ENCODE results near the gene DMRTA2.
A peak's percentile ranks its signal among the peaks of the same experiment; 100 is the strongest.
"Not testable (repeated sequence)": the region's sequence is repeated elsewhere in the genome, so short reads cannot be mapped to it uniquely, and the experiment has no call there.

The DMRTA2 gene

GRCh38 chr1:50415235-50416149, 7.8 kb downstream of the DMRTA2 start:
- Histone ChIP-seq H3K9me3 (ENCODE audit: control insufficient read depth, insufficient read depth, low read length) (no peaks in the 10 kb centered on the region), H3K4me3 (ENCODE audit: low read depth, low read length) (peak overlapping the region; percentile 50), H3K27me3 (ENCODE audit: control insufficient read depth, insufficient read depth, low read length) (peaks cover 96% of the 10 kb centered on the region), H3K9ac (ENCODE audit: low read depth, low read length) (no peak overlapping the region), H3K36me3 (ENCODE audit: control insufficient read depth, insufficient read depth, low read length) (no peaks in the 10 kb centered on the region), H3K4me1 (ENCODE audit: control insufficient read depth, insufficient read depth, low read length) (no peaks in the 10 kb centered on the region)

GRCh38 chr1:50414853-50415234, 8.4 kb downstream of the DMRTA2 start:
- Histone ChIP-seq H3K9me3 (ENCODE audit: control insufficient read depth, insufficient read depth, low read length) (no peaks in the 10 kb centered on the region), H3K9ac (ENCODE audit: low read depth, low read length) (no peak overlapping the region), H3K36me3 (ENCODE audit: control insufficient read depth, insufficient read depth, low read length) (no peaks in the 10 kb centered on the region), H3K27me3 (ENCODE audit: control insufficient read depth, insufficient read depth, low read length) (peaks cover 93% of the 10 kb centered on the region), H3K4me1 (ENCODE audit: control insufficient read depth, insufficient read depth, low read length) (no peaks in the 10 kb centered on the region), H3K4me3 (ENCODE audit: low read depth, low read length) (peak overlapping the region; percentile 50)

GRCh38 chr1:50412813-50413476, 10.3 kb downstream of the DMRTA2 start:
- H3K4me3 ChIP-seq (ENCODE audit: low read depth, low read length): no peak overlapping the region
- H3K4me1 ChIP-seq (ENCODE audit: control insufficient read depth, insufficient read depth, low read length): no peaks in the 10 kb centered on the region
- H3K9ac ChIP-seq (ENCODE audit: low read depth, low read length): no peak overlapping the region
- H3K27me3 ChIP-seq (ENCODE audit: control insufficient read depth, insufficient read depth, low read length): peaks cover 78% of the 10 kb centered on the region
- no peaks in the 10 kb centered on the region for H3K36me3 ChIP-seq (ENCODE audit: control insufficient read depth, insufficient read depth, low read length)
- no peaks in the 10 kb centered on the region for H3K9me3 ChIP-seq (ENCODE audit: control insufficient read depth, insufficient read depth, low read length)

- Histone ChIP-seq H3K36me3 (ENCODE audit: control insufficient read depth, insufficient read depth, low read length) (no peaks in the 10 kb centered on the region), H3K4me3 (ENCODE audit: low read depth, low read length) (no peak overlapping the region), H3K4me1 (ENCODE audit: control insufficient read depth, insufficient read depth, low read length) (no peaks in the 10 kb centered on the region), H3K9ac (ENCODE audit: low read depth, low read length) (no peak overlapping the region), H3K9me3 (ENCODE audit: control insufficient read depth, insufficient read depth, low read length) (no peaks in the 10 kb centered on the region), H3K27me3 (ENCODE audit: control insufficient read depth, insufficient read depth, low read length) (peaks cover 11% of the 10 kb centered on the region)
Observed at GRCh38 chr1:50405814-50406213, 17.4 kb downstream of the DMRTA2 start.

- Histone ChIP-seq H3K9ac (ENCODE audit: low read depth, low read length) (no peak overlapping the region), H3K4me1 (ENCODE audit: control insufficient read depth, insufficient read depth, low read length) (no peaks in the 10 kb centered on the region), H3K36me3 (ENCODE audit: control insufficient read depth, insufficient read depth, low read length) (no peaks in the 10 kb centered on the region), H3K9me3 (ENCODE audit: control insufficient read depth, insufficient read depth, low read length) (no peaks in the 10 kb centered on the region), H3K27me3 (ENCODE audit: control insufficient read depth, insufficient read depth, low read length) (no peaks in the 10 kb centered on the region), H3K4me3 (ENCODE audit: low read depth, low read length) (no peak overlapping the region)
Observed at GRCh38 chr1:50393522-50394120, 29.6 kb downstream of the DMRTA2 start.

- H3K9me3 ChIP-seq (ENCODE audit: control insufficient read depth, insufficient read depth, low read length); H3K4me1 ChIP-seq (ENCODE audit: control insufficient read depth, insufficient read depth, low read length); H3K27me3 ChIP-seq (ENCODE audit: control insufficient read depth, insufficient read depth, low read length); H3K9ac ChIP-seq (ENCODE audit: low read depth, low read length); H3K36me3 ChIP-seq (ENCODE audit: control insufficient read depth, insufficient read depth, low read length); H3K4me3 ChIP-seq (ENCODE audit: low read depth, low read length): not testable (repeated sequence)
Observed at GRCh38 chr1:50381551-50381950, 41.7 kb downstream of the DMRTA2 start.

GRCh38 chr1:50378770-50379169, 44.5 kb downstream of the DMRTA2 start:
- Histone ChIP-seq H3K36me3 (ENCODE audit: control insufficient read depth, insufficient read depth, low read length) (no peaks in the 10 kb centered on the region), H3K4me1 (ENCODE audit: control insufficient read depth, insufficient read depth, low read length) (no peaks in the 10 kb centered on the region), H3K9ac (ENCODE audit: low read depth, low read length) (no peak overlapping the region), H3K9me3 (ENCODE audit: control insufficient read depth, insufficient read depth, low read length) (no peaks in the 10 kb centered on the region), H3K27me3 (ENCODE audit: control insufficient read depth, insufficient read depth, low read length) (no peaks in the 10 kb centered on the region), H3K4me3 (ENCODE audit: low read depth, low read length) (no peak overlapping the region)

- Histone ChIP-seq H3K4me3 (ENCODE audit: low read depth, low read length) (no peak overlapping the region), H3K36me3 (ENCODE audit: control insufficient read depth, insufficient read depth, low read length) (no peaks in the 10 kb centered on the region), H3K4me1 (ENCODE audit: control insufficient read depth, insufficient read depth, low read length) (peaks cover 3% of the 10 kb centered on the region), H3K9ac (ENCODE audit: low read depth, low read length) (no peak overlapping the region), H3K27me3 (ENCODE audit: control insufficient read depth, insufficient read depth, low read length) (peaks cover 17% of the 10 kb centered on the region), H3K9me3 (ENCODE audit: control insufficient read depth, insufficient read depth, low read length) (no peaks in the 10 kb centered on the region)
Observed at GRCh38 chr1:50373532-50373931, 49.7 kb downstream of the DMRTA2 start.

- no peak overlapping the region for H3K4me3 ChIP-seq (ENCODE audit: low read depth, low read length)
- no peaks in the 10 kb centered on the region for H3K36me3 ChIP-seq (ENCODE audit: control insufficient read depth, insufficient read depth, low read length)
- no peak overlapping the region for H3K9ac ChIP-seq (ENCODE audit: low read depth, low read length)
- H3K9me3 ChIP-seq (ENCODE audit: control insufficient read depth, insufficient read depth, low read length): no peaks in the 10 kb centered on the region
- peaks cover 3% of the 10 kb centered on the region for H3K4me1 ChIP-seq (ENCODE audit: control insufficient read depth, insufficient read depth, low read length)
- peaks cover 33% of the 10 kb centered on the region for H3K27me3 ChIP-seq (ENCODE audit: control insufficient read depth, insufficient read depth, low read length)
Observed at GRCh38 chr1:50371749-50372148, 51.5 kb downstream of the DMRTA2 start.

- H3K9me3 ChIP-seq (ENCODE audit: control insufficient read depth, insufficient read depth, low read length): no peaks in the 10 kb centered on the region
- peaks cover 46% of the 10 kb centered on the region for H3K27me3 ChIP-seq (ENCODE audit: control insufficient read depth, insufficient read depth, low read length)
- no peaks in the 10 kb centered on the region for H3K36me3 ChIP-seq (ENCODE audit: control insufficient read depth, insufficient read depth, low read length)
- H3K4me1 ChIP-seq (ENCODE audit: control insufficient read depth, insufficient read depth, low read length): peaks cover 3% of the 10 kb centered on the region
- no peak overlapping the region for H3K9ac ChIP-seq (ENCODE audit: low read depth, low read length)
- no peak overlapping the region for H3K4me3 ChIP-seq (ENCODE audit: low read depth, low read length)
Observed at GRCh38 chr1:50369830-50370229, 53.4 kb downstream of the DMRTA2 start.

GRCh38 chr1:50369008-50369634, 54.1 kb downstream of the DMRTA2 start:
- Histone ChIP-seq H3K9me3 (ENCODE audit: control insufficient read depth, insufficient read depth, low read length) (no peaks in the 10 kb centered on the region), H3K36me3 (ENCODE audit: control insufficient read depth, insufficient read depth, low read length) (no peaks in the 10 kb centered on the region), H3K27me3 (ENCODE audit: control insufficient read depth, insufficient read depth, low read length) (peaks cover 46% of the 10 kb centered on the region), H3K9ac (ENCODE audit: low read depth, low read length) (no peak overlapping the region), H3K4me3 (ENCODE audit: low read depth, low read length) (no peak overlapping the region), H3K4me1 (ENCODE audit: control insufficient read depth, insufficient read depth, low read length) (peaks cover 3% of the 10 kb centered on the region)
